DMS79 (cell line): ENCODE results near the gene KIF13A.
"Not testable (repeated sequence)": the region's sequence is repeated elsewhere in the genome, so short reads cannot be mapped to it uniquely, and the experiment has no call there.

Experiments
- DNase-seq: peaks from one replicate; lab custom pipeline; 2025; lab: John Stamatoyannopoulos, UW

Gene KIF13A

DNA sequence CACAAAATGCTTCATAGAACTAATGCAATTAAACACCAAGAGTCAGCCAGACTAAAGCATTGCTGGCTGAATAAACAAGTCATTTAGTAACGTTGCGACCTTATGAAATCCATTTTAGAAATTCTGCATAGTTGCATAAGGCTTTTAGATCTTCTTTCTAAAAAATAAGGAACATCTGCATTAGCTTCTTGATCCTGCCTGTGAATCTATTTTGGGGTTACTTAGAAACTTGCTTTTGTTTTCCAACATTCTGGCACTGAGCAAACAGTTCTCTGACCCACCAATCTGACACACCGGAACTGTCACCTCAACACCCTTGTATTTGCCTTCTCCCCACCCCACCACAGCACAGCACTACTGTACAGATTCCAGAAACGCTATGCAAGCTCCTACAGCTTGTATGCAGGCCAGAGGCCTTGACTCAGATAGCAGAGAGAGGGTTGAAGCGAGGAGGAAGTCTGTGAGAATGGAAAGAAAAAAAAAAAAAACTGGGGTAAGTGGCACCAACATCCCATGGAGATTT is 55.0 kb downstream of the KIF13A start:
- no peak for DNase-seq

- DNase-seq, result no peak
These were observed 56.2 kb downstream of the KIF13A start for GRCh38 chr6:17931227-17931626.

DNA sequence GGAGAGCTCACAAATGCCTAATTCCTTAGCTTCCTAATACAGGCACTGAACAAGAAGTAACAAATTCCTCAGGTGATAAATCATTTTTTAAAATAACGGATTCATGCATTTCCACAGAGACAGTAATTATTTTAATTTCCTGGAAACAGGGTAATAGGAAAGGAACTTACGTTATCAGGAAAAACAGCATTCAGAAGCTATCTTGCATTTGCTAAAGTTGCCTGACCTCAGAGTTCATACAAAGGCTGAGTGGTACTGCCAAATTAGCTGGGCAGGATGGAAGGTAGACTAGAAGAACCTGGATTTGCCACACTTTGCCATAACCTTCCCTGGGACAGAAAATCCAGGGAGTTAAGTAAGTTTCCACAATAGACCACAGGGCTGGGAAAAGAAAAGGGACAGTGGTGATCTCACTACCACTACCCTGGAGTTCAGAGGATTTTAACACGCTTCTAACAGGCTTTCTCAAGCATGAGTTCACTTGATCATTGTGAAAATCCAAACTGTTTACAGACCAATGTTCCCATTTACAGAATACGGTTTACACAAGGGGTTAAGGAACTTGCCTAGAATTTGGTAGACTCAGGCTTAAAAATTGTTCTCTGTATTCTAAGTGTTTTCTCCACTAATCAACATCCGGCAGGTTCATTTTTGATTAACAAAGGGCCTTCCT is 57.0 kb downstream of the KIF13A start:
- DNase-seq, result no peak

DNA sequence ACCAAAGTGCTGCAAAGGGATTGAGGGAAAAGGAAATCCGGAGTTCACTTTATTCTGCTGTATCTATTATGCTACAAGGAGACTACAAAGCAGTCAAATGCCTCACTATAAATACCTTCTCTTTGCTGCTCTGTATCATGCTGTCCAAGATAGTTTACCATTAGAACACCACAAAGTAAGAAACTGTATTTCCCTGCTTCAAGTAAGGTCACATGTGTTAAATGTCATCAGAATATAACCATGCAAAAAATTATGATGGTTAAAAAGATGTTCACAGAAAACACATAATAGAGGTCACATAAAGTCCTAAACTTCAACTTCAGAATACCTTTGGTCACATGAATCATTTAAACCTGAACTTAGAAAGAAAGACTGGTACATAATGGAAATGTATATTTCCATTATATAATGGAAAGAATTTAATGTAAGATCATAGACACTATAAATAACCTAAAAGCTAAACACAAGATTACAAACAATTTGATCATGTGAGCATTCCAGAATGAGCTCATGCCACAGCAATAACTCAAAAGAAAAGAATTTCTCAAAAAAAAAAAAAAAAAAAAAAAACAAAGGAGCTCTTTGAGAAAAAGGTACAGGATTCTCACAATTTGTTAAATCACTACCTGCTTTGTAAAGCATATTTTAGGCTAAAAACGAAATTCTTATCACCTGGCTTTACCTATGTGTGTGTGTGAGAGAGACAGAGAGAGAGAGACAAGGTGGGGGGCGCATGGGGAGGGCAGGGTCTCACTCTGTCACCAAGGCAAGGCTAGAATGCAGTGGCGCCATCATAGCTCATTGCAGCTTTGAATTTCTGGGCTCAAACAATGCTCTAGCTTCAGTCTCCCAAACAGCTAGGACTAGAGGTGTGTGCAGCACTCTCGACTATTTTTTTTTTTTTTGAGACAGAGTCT is 58.7 kb downstream of the KIF13A start:
- no peak for DNase-seq

DNA sequence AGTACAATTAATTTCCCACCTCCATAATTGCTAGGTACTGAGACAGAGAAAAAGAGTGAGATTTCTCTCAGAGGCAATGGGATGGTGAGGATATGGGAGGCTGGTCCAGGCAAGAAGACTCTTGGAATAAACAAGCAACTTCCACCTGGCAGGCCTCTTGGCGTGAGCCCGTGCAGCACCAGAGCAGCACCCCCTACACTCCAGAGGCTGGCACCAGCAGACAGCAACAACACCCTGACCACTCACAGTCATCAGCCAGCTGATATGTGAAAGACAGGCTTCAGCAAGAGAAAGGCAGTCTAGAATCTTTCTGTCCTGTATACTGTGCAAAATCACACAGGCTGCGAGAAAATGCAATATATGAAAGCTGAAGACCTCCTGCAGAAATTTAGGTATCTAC is 59.7 kb downstream of the KIF13A start:
- DNase-seq, result no peak

DNA sequence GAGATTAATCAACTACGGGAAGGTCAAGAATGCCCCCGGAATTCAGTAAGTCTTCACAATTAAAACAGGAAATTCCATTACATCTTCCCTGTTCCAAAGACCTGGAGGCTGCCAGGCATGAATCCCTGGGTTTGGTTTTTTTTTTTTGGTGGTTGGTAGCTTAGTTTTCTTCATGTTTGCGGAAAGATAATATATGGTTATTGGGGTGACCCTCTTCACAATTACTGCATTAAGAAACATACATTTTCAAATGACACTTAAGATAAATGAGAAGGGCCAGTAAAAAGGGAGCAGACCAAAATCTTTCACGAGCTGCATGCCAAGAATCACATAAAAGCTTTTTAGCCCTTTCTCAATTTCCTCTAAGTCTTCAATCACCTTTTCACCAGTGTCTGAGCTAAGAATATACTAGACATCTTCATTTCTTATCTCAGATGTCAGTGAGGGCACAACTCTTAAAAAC is 64.0 kb downstream of the KIF13A start:
- no peak for DNase-seq

- DNase-seq, result no peak
These were observed 66.0 kb downstream of the KIF13A start for GRCh38 chr6:17921454-17921853.

- no peak for DNase-seq
These were observed 67.9 kb downstream of the KIF13A start for GRCh38 chr6:17919496-17919895.

GRCh38 chr6:17917837-17918763 is 69.3 kb downstream of the KIF13A start:
- no peak for DNase-seq

- DNase-seq, result no peak
These were observed 72.8 kb downstream of the KIF13A start for GRCh38 chr6:17914651-17915050.

- no peak for DNase-seq
These were observed 74.9 kb downstream of the KIF13A start for GRCh38 chr6:17912521-17912920.

- not testable (repeated sequence) for DNase-seq
These were observed 75.8 kb downstream of the KIF13A start for GRCh38 chr6:17911656-17912055.

- DNase-seq, result no peak
These were observed 77.2 kb downstream of the KIF13A start for GRCh38 chr6:17910189-17910588.

- DNase-seq, result no peak
These were observed 78.6 kb downstream of the KIF13A start for GRCh38 chr6:17908831-17909230.

- no peak for DNase-seq
These were observed 79.8 kb downstream of the KIF13A start for GRCh38 chr6:17907406-17908229.

DNA sequence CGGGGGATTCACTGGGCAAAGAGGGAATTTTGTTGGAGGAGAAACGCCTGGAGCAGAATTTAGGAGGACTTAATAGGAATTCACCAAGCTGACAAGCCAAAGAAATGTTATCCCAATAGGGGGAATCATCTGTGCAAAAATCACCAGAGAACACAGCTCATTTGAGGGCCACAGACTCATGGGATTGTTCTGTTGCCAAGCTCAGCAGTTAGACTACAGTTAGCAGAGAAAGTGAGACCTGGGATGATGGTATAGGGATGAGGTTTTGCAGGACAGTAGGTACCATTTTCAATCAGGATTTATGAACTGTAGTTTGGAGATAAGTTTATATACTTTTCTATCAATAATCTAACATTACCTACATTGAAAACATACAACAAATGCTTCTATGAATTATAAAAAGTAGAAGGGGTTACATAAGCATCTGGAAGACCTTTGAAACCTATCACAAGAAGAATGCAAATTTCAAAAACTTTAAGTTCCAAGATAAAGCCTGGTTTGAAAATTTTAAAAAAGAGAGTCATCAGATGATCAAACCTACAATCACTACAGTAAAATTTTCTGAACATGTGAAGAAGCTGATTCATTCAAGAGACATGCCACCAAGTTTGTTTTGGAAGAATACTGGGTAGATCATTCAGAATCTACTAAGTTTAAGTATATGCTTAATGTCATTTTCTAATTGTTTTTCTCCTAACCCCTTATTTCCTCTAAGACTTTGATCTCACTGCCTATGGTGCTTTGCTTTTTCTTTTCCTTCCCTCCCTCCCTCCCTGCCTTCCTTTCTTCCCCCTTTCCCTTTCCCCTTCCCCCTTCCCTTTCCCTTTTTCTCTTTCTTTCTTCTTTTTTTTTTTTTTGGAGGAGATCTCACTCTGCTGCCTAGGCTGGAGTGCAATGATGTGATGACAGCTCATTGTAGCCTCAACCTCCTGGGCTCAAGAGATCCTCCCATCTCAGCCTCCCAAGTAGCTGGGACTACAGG is 81.5 kb downstream of the KIF13A start:
- DNase-seq, result no peak

GRCh38 chr6:17904491-17905120 is 82.8 kb downstream of the KIF13A start:
- no peak for DNase-seq

- no peak for DNase-seq
These were observed 84.5 kb downstream of the KIF13A start for GRCh38 chr6:17902974-17903373.

DNA sequence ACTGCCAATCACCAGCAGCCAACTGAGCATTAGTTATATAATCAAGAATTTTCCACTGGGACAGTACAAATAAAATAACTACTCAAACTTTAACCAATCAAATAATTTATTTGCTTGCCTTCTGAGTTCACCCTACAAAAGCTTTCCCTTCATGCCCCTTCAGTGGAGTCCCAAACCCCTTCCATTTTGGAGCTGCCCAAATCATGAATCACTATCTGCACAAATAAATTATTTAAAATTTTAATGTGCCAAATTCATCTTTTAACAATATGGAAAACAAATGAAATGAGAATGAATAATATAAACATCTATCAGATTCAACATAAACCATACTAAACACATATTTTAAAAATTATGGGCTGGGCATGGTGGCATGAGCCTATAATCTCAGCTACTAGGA is 85.9 kb downstream of the KIF13A start:
- DNase-seq, result no peak
